Measurements from ENCODE around the gene CLASRP. TPM values are rescaled to one million over a fixed set of nuclear protein-coding genes. Genes with fewer than 3 reads are reported as not detected.
A peak's percentile ranks its signal among the peaks of the same experiment; 100 is the strongest.

Gene CLASRP
- polyA plus RNA-seq (15.7 to 21.4 TPM (median 19.7 TPM) in 3 replicates), polyA minus RNA-seq (8.5 to 25.1 TPM (median 22.6 TPM) in 3 replicates)
- polyA plus RNA-seq (2011; ENCODE audit: low read depth): 47.9 TPM
- polyA plus RNA-seq (2011; cell fraction: cytosol; rRNA removed): 4.4 and 7.1 TPM in 2 replicates
- polyA plus RNA-seq (2011; cell fraction: nucleus; rRNA removed): 61.4 and 64.9 TPM in 2 replicates
- polyA plus RNA-seq (2012; ENCODE audit: low replicate concordance): 32.0 and 49.1 TPM in 2 replicates
- 5.4 TPM for polyA minus RNA-seq (2011; cell fraction: cytosol; rRNA and poly(A)+ RNA removed)
- 10.3 and 14.9 TPM in 2 replicates for polyA minus RNA-seq (2011; cell fraction: nucleus; rRNA and poly(A)+ RNA removed)

GRCh38 chr19:45038931-45039893 lies at the start of gene CLASRP:
Gene CLASRP, plus strand, starts transcription at chr19:45039045. Its CDS starts 1,168 bp downstream, at chr19:45040213.
- no peaks in the 10 kb centered on the region for H3K9me3 ChIP-seq (ENCODE audit: control insufficient read depth, low read depth, low read length)
- dilution Hi-C loops (cut with MboI; ENCODE audit: extremely low pct_ligation_motif_present, low sequenced_read_pairs): no loop called here
- TF ChIP-seq CTCF (optimal IDR thresholded peaks at IDR 0.05 in 1 of 3, IDR thresholded peaks at IDR 0.05 in 1 of 3, conservative IDR thresholded peaks at IDR 0.05 in 1 of 3; ENCODE audit: extremely low read depth in 1 of 3, insufficient read depth in 2 of 3, low read length in 3 of 3) (no peak), EZH2 (IDR thresholded peaks at IDR 0.05; ENCODE audit: low read length) (no peak)
- FAIRE-seq (no peak), DNase-seq (ENCODE audit: low read depth, low spot score) (no peak)
- H3K4me1 ChIP-seq (ENCODE audit: control insufficient read depth, extremely low read depth, insufficient read depth, low read length): peaks cover 7% of the 10 kb centered on the region
- no peaks in the 10 kb centered on the region for H3K9me1 ChIP-seq (ENCODE audit: control insufficient read depth, extremely low read depth, insufficient read depth, low read length)
- peak within 1 kb of the TSS; percentile 52 for H2AFZ ChIP-seq (ENCODE audit: control insufficient read depth, low read length)
- H3K4me3 ChIP-seq (ENCODE audit: control insufficient read depth in 2 of 3, extremely low read depth in 1 of 3, insufficient read depth in 2 of 3, low read depth in 1 of 3, low read length in 3 of 3): peak within 1 kb of the TSS; percentile 69 to 96 (median 81)
- peak within 1 kb of the TSS; percentile 74 for H3K27ac ChIP-seq (ENCODE audit: control insufficient read depth, insufficient read depth, low read length)
- peaks cover 41% of the 10 kb centered on the region for H3K79me2 ChIP-seq (ENCODE audit: control insufficient read depth, insufficient read depth, low read length)
- peak within 1 kb of the TSS; percentile 88 for H3K9ac ChIP-seq (ENCODE audit: control insufficient read depth, extremely low read depth, insufficient read depth, low read length)
- H3K4me2 ChIP-seq (ENCODE audit: control insufficient read depth, extremely low read depth, insufficient read depth, low read depth, low read length): peak within 1 kb of the TSS; percentile 84
- H3K27me3 ChIP-seq (ENCODE audit: control insufficient read depth, extremely low read depth, insufficient read depth, low read length): no peaks in the 10 kb centered on the region
- peaks cover 9% of the 10 kb centered on the region for H4K20me1 ChIP-seq (ENCODE audit: control insufficient read depth, extremely low read depth, insufficient read depth, low read length)
- H3K36me3 ChIP-seq (ENCODE audit: control insufficient read depth in 2 of 2, extremely low read depth in 1 of 2, insufficient read depth in 2 of 2, low read length in 2 of 2): peaks cover 21 to 22% of the 10 kb centered on the region in 2 experiments

GRCh38 chr19:44990459-44990858 lies 48.4 kb upstream of the CLASRP start:
- no peak overlapping the region for H3K27ac ChIP-seq (ENCODE audit: control insufficient read depth, insufficient read depth, low read length)
- H3K4me2 ChIP-seq (ENCODE audit: control insufficient read depth, extremely low read depth, insufficient read depth, low read depth, low read length): no peak overlapping the region
- DNase-seq (ENCODE audit: low read depth, low spot score) (no peak), FAIRE-seq (no peak)
- H3K4me3 ChIP-seq (ENCODE audit: control insufficient read depth in 2 of 3, extremely low read depth in 1 of 3, insufficient read depth in 2 of 3, low read depth in 1 of 3, low read length in 3 of 3): no peak overlapping the region
- H2AFZ ChIP-seq (ENCODE audit: control insufficient read depth, low read length): no peak overlapping the region
- no peaks in the 10 kb centered on the region for H3K27me3 ChIP-seq (ENCODE audit: control insufficient read depth, extremely low read depth, insufficient read depth, low read length)
- H3K36me3 ChIP-seq (ENCODE audit: control insufficient read depth in 2 of 2, extremely low read depth in 1 of 2, insufficient read depth in 2 of 2, low read length in 2 of 2): peaks cover 23 to 27% of the 10 kb centered on the region in 2 experiments
- dilution Hi-C loops (cut with MboI; ENCODE audit: extremely low pct_ligation_motif_present, low sequenced_read_pairs): no loop called here
- no peaks in the 10 kb centered on the region for H3K79me2 ChIP-seq (ENCODE audit: control insufficient read depth, insufficient read depth, low read length)
- H3K9ac ChIP-seq (ENCODE audit: control insufficient read depth, extremely low read depth, insufficient read depth, low read length): no peak overlapping the region
- H4K20me1 ChIP-seq (ENCODE audit: control insufficient read depth, extremely low read depth, insufficient read depth, low read length): no peaks in the 10 kb centered on the region
- no peaks in the 10 kb centered on the region for H3K9me1 ChIP-seq (ENCODE audit: control insufficient read depth, extremely low read depth, insufficient read depth, low read length)
- no peaks in the 10 kb centered on the region for H3K4me1 ChIP-seq (ENCODE audit: control insufficient read depth, extremely low read depth, insufficient read depth, low read length)
- TF ChIP-seq CTCF (optimal IDR thresholded peaks at IDR 0.05 in 1 of 3, IDR thresholded peaks at IDR 0.05 in 1 of 3, conservative IDR thresholded peaks at IDR 0.05 in 1 of 3; ENCODE audit: extremely low read depth in 1 of 3, insufficient read depth in 2 of 3, low read length in 3 of 3) (no peak), EZH2 (IDR thresholded peaks at IDR 0.05; ENCODE audit: low read length) (no peak)
- no peaks in the 10 kb centered on the region for H3K9me3 ChIP-seq (ENCODE audit: control insufficient read depth, low read depth, low read length)
